KMS-11 (cell line): ENCODE measurements around the gene PTPRN2.

Experiments used
- H2AFZ ChIP-seq: fragments of 200-600 bp; sonication (generic); 2 replicates; pipeline ENCODE4 v1.6.1; 2016; ENCODE audit warnings: antibody characterized with exemption, mixed run types, low read depth
- H3K27ac ChIP-seq: fragments of 200-600 bp; sonication (generic); 2 replicates; pipeline ENCODE4 v1.6.1; 2016; ENCODE audit warnings: mild to moderate bottlenecking, mixed run types
- H3K27me3 ChIP-seq: fragments of 200-600 bp; sonication (generic); 2 replicates; pipeline ENCODE4 v1.6.1; 2017; ENCODE audit warnings: mild to moderate bottlenecking, low read depth, mixed run types, moderate library complexity; ENCODE audit not compliant: insufficient read depth
- H3K36me3 ChIP-seq: fragments of 200-600 bp; sonication (generic); 2 replicates; pipeline ENCODE4 v1.6.1; 2017; ENCODE audit warnings: mild to moderate bottlenecking, mixed run types; ENCODE audit not compliant: insufficient read depth
- H3K4me1 ChIP-seq: fragments of 200-600 bp; sonication (generic); 2 replicates; pipeline ENCODE4 v1.6.1; 2016; ENCODE audit warnings: mild to moderate bottlenecking, low read depth, mixed run types; ENCODE audit not compliant: poor library complexity, severe bottlenecking
- H3K4me2 ChIP-seq: fragments of 200-600 bp; sonication (generic); 2 replicates; pipeline ENCODE4 v1.7.0; 2016; ENCODE audit warnings: mild to moderate bottlenecking, mixed run types
- H3K4me3 ChIP-seq: fragments of 200-600 bp; sonication (generic); IDR thresholded peaks from 2 replicates; pipeline ENCODE4 v1.6.1; 2017; ENCODE audit warnings: low read depth, low read length, mixed read lengths; ENCODE audit not compliant: insufficient read depth
- H3K79me2 ChIP-seq: fragments of 200-600 bp; sonication (generic); 2 replicates; pipeline ENCODE4 v1.6.1; 2016; ENCODE audit warnings: low read depth, mixed run types; ENCODE audit not compliant: insufficient read depth
- H3K9ac ChIP-seq: fragments of 200-600 bp; sonication (generic); 2 replicates; pipeline ENCODE4 v1.6.1; 2016; ENCODE audit warnings: mild to moderate bottlenecking, mixed run types
- H4K20me1 ChIP-seq: fragments of 200-600 bp; sonication (generic); 2 replicates; pipeline ENCODE4 v1.6.1; 2016; ENCODE audit warnings: mild to moderate bottlenecking, mixed run types; ENCODE audit not compliant: insufficient read depth
- CTCF ChIP-seq: fragments of 200-600 bp; sonication (generic); conservative IDR thresholded peaks from 2 replicates; pipeline ENCODE4 v1.6.1; 2017; ENCODE audit warnings: low read depth, mild to moderate bottlenecking, antibody characterized with exemption, low read length, moderate library complexity, mixed read lengths

PTPRN2 gene

DNA sequence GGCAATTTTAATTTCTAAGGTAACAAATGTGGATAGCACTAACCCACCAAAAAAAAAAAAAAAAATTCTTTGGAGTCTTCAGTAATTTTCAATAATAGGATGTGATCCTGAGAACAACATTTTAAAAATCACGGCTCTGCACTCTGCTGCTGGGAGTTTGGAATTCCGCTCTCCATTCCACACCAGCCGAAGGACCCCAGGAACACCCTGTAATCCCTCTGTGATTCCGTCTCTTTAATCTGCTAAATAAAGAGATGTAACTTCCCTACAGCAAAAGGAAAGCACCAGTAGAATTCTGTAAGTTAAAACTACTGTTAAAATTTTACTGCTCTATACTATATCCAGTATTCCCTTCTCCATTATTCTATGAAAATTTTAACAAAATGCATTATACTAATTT, 284.5 kb downstream of the PTPRN2 start:
- TF ChIP-seq CTCF: no peak

DNA sequence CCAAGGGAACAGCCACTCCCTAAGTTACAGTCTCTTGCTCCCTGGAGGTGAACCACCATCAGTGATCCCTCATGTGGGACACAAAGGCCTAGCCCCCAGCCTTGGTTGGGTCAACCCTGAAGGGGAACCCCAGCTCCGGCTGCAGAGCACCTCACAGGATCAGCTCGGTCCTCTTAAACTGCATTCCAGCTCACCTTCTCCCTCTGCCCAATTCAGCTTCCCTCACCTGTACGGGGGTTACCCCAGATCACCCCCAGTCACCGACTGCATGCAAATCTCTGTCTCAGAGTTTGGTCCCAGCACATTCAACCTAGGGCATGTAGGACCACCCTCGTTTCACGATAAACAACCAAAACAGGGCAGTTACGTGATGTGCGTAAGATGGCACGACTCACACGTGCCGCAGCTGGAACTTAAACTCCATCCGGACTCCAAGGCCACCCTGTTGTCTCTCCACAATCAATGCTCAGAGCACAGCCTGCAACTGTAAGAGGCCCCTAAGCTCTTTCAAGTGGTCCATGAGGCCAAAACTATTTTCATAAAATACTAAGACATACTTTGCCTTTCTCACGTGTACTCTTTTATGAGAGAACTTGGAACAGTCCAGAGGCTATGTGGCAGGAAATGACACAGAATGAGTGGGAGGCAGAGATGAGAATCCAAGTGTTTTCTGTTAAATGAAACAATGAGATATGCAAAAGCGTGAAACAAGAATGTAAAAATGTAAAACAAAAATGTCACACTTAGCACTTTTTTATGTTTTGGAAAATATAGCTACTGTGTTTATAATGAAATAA, 285.2 kb downstream of the PTPRN2 start:
- Histone ChIP-seq H3K27ac (no peak overlapping the region), H2AFZ (no peak overlapping the region), H3K4me3 (no peak overlapping the region), H3K4me2 (no peak overlapping the region), H3K79me2 (no peaks in the 10 kb centered on the region), H3K9ac (no peak overlapping the region), H4K20me1 (no peaks in the 10 kb centered on the region), H3K27me3 (peaks cover 7% of the 10 kb centered on the region; the same call in 1 of the 2 replicates), H3K4me1 (no peaks in the 10 kb centered on the region), H3K36me3 (no peaks in the 10 kb centered on the region)
- TF ChIP-seq CTCF: no peak

More for the DNA sequence above, 284.5 kb downstream of the PTPRN2 start:
- H4K20me1 ChIP-seq: no peaks in the 10 kb centered on the region
- peaks cover 4% of the 10 kb centered on the region; the same call in 1 of the 2 replicates for H3K27me3 ChIP-seq
- no peaks in the 10 kb centered on the region for H3K36me3 ChIP-seq
- H3K4me1 ChIP-seq: no peaks in the 10 kb centered on the region
- H3K79me2 ChIP-seq: no peaks in the 10 kb centered on the region
- H3K4me3 ChIP-seq: no peak overlapping the region
- H3K4me2 ChIP-seq: no peak overlapping the region
- H3K9ac ChIP-seq: no peak overlapping the region
- no peak overlapping the region for H3K27ac ChIP-seq
- no peak overlapping the region for H2AFZ ChIP-seq

DNA sequence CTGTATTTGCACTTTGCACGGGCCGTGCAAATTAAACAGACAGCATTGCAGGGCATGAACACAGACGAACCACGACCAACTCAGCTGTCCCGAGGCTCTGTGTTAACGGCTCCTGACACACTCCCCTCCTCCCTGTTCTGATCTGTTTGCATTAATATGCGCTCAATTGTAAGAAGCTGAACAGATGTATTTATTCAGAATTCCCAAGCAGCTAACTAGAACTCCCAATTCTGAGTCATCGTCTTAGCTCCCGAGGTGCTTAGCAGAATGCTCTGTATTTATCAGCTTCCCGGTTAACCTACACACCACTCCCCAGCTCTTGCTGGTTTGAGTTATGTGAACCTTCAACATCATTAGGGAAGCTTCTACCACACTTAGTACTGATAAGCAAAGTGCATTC, 286.4 kb downstream of the PTPRN2 start:
- Histone ChIP-seq H2AFZ (no peak overlapping the region), H3K4me1 (no peaks in the 10 kb centered on the region), H4K20me1 (no peaks in the 10 kb centered on the region), H3K4me2 (no peak overlapping the region), H3K9ac (no peak overlapping the region), H3K36me3 (no peaks in the 10 kb centered on the region), H3K27me3 (peaks cover 7% of the 10 kb centered on the region; the same call in 1 of the 2 replicates), H3K27ac (no peak overlapping the region), H3K79me2 (no peaks in the 10 kb centered on the region), H3K4me3 (no peak overlapping the region)
- TF ChIP-seq CTCF: no peak

DNA sequence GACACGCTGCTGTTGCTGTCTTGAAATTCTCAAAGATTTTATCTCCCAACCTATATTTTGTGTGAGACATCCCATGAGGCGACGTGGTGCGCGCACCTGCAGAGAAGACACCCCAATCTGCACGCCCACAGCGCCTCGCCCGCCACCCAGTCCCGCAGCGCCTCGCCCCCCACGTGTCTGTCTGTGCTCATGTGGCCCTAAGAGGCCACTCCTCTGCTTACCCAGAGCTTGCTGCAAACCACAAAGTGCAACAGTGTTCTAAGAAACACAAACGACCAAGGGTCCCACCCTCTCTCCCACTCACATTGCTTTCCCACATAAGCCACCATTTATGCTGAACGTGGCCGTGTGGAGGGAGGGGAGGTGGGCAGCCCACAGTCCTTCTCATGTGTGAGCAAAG, 287.2 kb downstream of the PTPRN2 start:
- Histone ChIP-seq H3K27me3 (peaks cover 7% of the 10 kb centered on the region; the same call in 1 of the 2 replicates), H3K9ac (no peak overlapping the region), H4K20me1 (no peaks in the 10 kb centered on the region), H2AFZ (no peak overlapping the region), H3K36me3 (no peaks in the 10 kb centered on the region), H3K4me2 (no peak overlapping the region), H3K79me2 (no peaks in the 10 kb centered on the region), H3K4me1 (no peaks in the 10 kb centered on the region), H3K27ac (no peak overlapping the region), H3K4me3 (no peak overlapping the region)
- no peak for TF ChIP-seq CTCF
